Measurements from ENCODE around the gene HNRNPA3. TPM values are rescaled to one million over a fixed set of nuclear protein-coding genes. Genes with fewer than 3 reads are reported as not detected.
"Not testable (repeated sequence)": the region's sequence is repeated elsewhere in the genome, so short reads cannot be mapped to it uniquely, and the experiment has no call there.

The HNRNPA3 gene
- total RNA-seq, 2 donors from 2014 or later: 147 to 278 TPM

GRCh38 chr2:177244244-177244771, 31.7 kb downstream of the HNRNPA3 start:
- TF ChIP-seq, protein P1, sequence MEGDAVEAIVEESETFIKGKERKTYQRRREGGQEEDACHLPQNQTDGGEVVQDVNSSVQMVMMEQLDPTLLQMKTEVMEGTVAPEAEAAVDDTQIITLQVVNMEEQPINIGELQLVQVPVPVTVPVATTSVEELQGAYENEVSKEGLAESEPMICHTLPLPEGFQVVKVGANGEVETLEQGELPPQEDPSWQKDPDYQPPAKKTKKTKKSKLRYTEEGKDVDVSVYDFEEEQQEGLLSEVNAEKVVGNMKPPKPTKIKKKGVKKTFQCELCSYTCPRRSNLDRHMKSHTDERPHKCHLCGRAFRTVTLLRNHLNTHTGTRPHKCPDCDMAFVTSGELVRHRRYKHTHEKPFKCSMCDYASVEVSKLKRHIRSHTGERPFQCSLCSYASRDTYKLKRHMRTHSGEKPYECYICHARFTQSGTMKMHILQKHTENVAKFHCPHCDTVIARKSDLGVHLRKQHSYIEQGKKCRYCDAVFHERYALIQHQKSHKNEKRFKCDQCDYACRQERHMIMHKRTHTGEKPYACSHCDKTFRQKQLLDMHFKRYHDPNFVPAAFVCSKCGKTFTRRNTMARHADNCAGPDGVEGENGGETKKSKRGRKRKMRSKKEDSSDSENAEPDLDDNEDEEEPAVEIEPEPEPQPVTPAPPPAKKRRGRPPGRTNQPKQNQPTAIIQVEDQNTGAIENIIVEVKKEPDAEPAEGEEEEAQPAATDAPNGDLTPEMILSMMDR (IDR thresholded peaks at IDR 0.05): no peak
- Histone ChIP-seq H3K27me3 (no peaks in the 10 kb centered on the region), H3K36me3 (no peaks in the 10 kb centered on the region), H3K4me3 (no peak overlapping the region), H3K9me3 (no peaks in the 10 kb centered on the region), H3K4me1 (peaks cover 24% of the 10 kb centered on the region), H3K9ac (ENCODE audit: low read depth in 2 of 2, low read length in 2 of 2) (no peak overlapping the region), H3K27ac (peak overlapping the region; percentile 91)
- DNase-seq: no peak
- intact Hi-C loops (cut with DNase I): no loop called here

DNA sequence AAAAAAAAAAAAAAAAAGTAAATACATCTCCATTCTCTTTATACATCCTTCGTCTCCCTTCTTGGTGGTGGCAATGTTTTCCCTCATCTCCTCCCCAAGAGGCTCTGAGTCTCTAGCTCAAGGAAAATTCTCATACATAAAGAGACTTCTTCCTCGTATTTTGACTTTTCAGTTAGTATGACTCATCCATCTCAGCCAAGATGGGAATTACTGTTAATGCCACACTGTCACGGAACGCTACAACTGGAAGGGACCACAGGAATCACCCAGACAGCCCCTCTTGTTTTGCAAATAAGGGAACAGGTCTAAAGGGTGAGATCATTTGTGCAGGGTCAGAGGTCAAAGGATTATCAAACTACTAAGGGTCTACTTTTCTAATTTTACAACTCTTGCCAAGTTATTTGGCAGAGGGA, 32.4 kb downstream of the HNRNPA3 start:
- Histone ChIP-seq H3K27me3 (no peaks in the 10 kb centered on the region), H3K4me3 (no peak overlapping the region), H3K4me1 (peaks cover 19% of the 10 kb centered on the region), H3K9me3 (no peaks in the 10 kb centered on the region), H3K27ac (peak overlapping the region; percentile 91), H3K36me3 (no peaks in the 10 kb centered on the region), H3K9ac (ENCODE audit: low read depth in 2 of 2, low read length in 2 of 2) (peak overlapping the region in 1 of 2 donors; percentile 32)
- DNase-seq: no peak
- intact Hi-C loops (cut with DNase I): no loop called here
- TF ChIP-seq, protein P1 (IDR thresholded peaks at IDR 0.05): no peak

GRCh38 chr2:177246000-177246399, 33.4 kb downstream of the HNRNPA3 start:
- intact Hi-C loops (cut with DNase I): no loop called here
- Histone ChIP-seq H3K4me1 (peaks cover 14% of the 10 kb centered on the region), H3K9me3 (no peaks in the 10 kb centered on the region), H3K27ac (peak overlapping the region; percentile 91), H3K9ac (ENCODE audit: low read depth in 2 of 2, low read length in 2 of 2) (no peak overlapping the region), H3K4me3 (no peak overlapping the region), H3K27me3 (no peaks in the 10 kb centered on the region), H3K36me3 (no peaks in the 10 kb centered on the region)
- TF ChIP-seq, protein P1 (IDR thresholded peaks at IDR 0.05): no peak
- DNase-seq: no peak

DNA sequence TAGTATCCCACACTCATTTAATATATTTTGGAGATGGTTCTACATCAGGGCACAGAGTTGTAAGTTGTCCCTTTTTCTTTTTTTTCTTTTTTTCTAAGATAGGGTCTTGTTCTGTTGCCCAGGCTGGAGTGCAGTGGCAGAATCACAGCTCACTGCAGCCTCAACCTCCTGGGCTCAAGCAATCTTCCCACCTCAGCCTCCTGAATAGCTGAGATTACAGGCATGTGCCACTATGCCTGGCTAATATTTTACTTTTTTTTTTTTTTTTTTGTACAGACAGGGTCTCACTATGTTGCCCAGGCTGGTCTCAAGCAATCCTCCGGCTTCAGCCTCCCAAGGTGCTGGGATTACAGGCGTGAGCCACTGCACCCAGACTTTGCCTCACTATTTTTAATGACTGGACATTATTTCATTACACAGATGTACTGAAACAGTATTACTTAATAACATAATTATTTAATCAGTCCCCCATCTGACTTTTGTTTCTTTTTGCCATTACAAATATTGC, 34.0 kb downstream of the HNRNPA3 start:
- not testable (repeated sequence) for H3K36me3 ChIP-seq

DNA sequence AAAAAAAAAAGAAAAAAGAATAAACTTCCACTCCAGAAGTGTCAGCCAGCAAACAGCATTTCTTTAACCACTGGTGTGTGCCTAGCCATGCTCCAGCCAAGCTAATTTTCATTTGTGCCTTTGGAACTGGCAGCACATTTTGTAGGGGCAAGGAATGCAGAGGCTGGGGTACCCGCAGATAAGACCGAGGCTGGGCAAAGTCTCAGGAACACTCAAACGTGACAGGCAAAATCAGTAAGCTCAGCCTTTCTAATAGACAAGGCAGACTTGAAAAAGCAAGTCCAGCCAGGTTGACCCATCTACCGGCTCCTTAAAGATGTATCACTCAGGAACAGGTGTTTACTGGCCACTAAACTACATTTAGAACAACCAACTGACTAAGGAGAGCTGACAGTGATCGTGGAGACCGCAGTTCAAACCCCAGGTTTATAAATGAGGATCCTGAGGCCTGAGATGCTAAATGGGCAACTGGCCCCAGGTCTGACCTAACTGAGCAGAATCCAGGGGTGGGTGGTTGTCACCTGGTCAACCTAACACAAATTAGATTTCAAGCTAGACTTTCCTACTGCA, 35.2 kb downstream of the HNRNPA3 start:
- no peak for DNase-seq
- Histone ChIP-seq H3K27me3 (no peaks in the 10 kb centered on the region), H3K9me3 (no peaks in the 10 kb centered on the region), H3K4me1 (peaks cover 26% of the 10 kb centered on the region), H3K4me3 (no peak overlapping the region), H3K27ac (no peak overlapping the region), H3K36me3 (no peaks in the 10 kb centered on the region), H3K9ac (ENCODE audit: low read depth in 2 of 2, low read length in 2 of 2) (peak overlapping the region in 1 of 2 donors; percentile 15)
- intact Hi-C loops (cut with DNase I): no loop called here
- TF ChIP-seq, protein P1 (IDR thresholded peaks at IDR 0.05): no peak

More for the DNA sequence above, 34.0 kb downstream of the HNRNPA3 start:
- peaks cover 19% of the 10 kb centered on the region for H3K4me1 ChIP-seq
- H3K9me3 ChIP-seq; H3K9ac ChIP-seq (ENCODE audit: low read depth in 2 of 2, low read length in 2 of 2); H3K4me3 ChIP-seq; intact Hi-C loops (cut with DNase I); H3K27me3 ChIP-seq; H3K27ac ChIP-seq; DNase-seq: not testable (repeated sequence)

DNA sequence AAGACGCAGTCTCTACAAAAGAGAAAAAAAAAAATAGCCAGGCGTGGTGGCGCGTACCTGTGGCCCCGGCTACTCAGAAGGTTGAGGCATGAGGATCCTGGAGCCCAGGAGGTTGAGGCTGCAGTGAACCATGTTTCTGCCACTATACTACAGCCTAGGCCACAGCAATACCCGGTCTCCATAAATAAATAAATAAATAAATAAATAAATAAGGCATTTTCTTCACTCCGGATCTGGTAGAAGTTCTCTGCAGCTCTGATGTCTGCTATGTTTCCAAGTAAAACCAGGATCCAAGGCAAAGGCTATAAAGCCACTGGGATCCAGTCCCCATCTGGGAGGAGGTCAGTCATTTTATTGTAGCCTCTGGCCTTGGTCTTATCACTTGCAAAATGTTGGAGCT, 36.4 kb downstream of the HNRNPA3 start:
- DNase-seq: no peak
- Histone ChIP-seq H3K27ac (no peak overlapping the region), H3K36me3 (no peaks in the 10 kb centered on the region), H3K27me3 (no peaks in the 10 kb centered on the region), H3K4me3 (no peak overlapping the region), H3K9ac (ENCODE audit: low read depth in 2 of 2, low read length in 2 of 2) (no peak overlapping the region), H3K4me1 (peaks cover 19% of the 10 kb centered on the region), H3K9me3 (no peaks in the 10 kb centered on the region)
- TF ChIP-seq, protein P1 (IDR thresholded peaks at IDR 0.05): no peak
- intact Hi-C loops (cut with DNase I): no loop called here
